Testis (tissue), 3 donors: Measurements from ENCODE around the gene PPA1. TPM values are rescaled to one million over a fixed set of nuclear protein-coding genes. Genes with fewer than 3 reads are reported as not detected.
"Not testable (repeated sequence)": the region's sequence is repeated elsewhere in the genome, so short reads cannot be mapped to it uniquely, and the experiment has no call there.

Experiments
- DNase-seq: peaks from one replicate; pipeline ENCODE4 v3.0.0-alpha.2; 2019
- H3K27ac ChIP-seq, 2 donors: fragments of 200-600 bp; sonication (generic); one replicate each; pipeline ENCODE4 v1.5.1; 2019
- H3K27me3 ChIP-seq: fragments of 200-600 bp; sonication (generic); one replicate; pipeline ENCODE4 v1.5.1; 2019
- H3K36me3 ChIP-seq: fragments of 200-600 bp; sonication (generic); one replicate; pipeline ENCODE4 v1.5.1; 2017; ENCODE audit warnings: low read depth; ENCODE audit errors: missing control alignments
- H3K4me1 ChIP-seq: fragments of 200-600 bp; sonication (generic); one replicate; pipeline ENCODE4 v1.5.1; 2019
- H3K4me3 ChIP-seq, 2 donors: fragments of 200-600 bp; sonication (generic); one replicate each; pipeline ENCODE4 v1.5.1; 2017 to 2019
- H3K9me3 ChIP-seq: fragments of 200-600 bp; sonication (generic); one replicate; pipeline ENCODE4 v1.5.1; 2017
- POLR2A ChIP-seq: fragments of 450-650 bp; IDR thresholded peaks from one replicate; pipeline ENCODE4 v1.6.1; 2017; ENCODE audit warnings: antibody characterized with exemption, mild to moderate bottlenecking, moderate library complexity
- WGBS, 2 donors: methylation state at CpG; one replicate each; pipeline ENCODE4 v1.1.5; 2018; 5-methylcytosine and 5-hydroxymethylcytosine counted together
- intact Hi-C: fragments of 100-400 bp; cut with DNase I; formaldehyde crosslinking; loops from one replicate; pipeline ENCODE4 v1.15.1; 2023; ENCODE audit warnings: low total_unique reads
- polyA plus RNA-seq: library from polyadenylated mRNA; stranded (reverse); fragments of 350-450 nt; fragmentation: Illumina TruSeq; extraction: RNeasy Lipid Tissue Mini Kit (QIAGEN cat#74804); gene quantifications from one replicate; pipeline ENCODE4 v1.2.3, GENCODE V29; 2014; ENCODE audit warnings: low read depth, low replicate concordance; ENCODE audit not compliant: insufficient read depth
- small RNA-seq, 2 donors: library from RNA; depleted of rRNA; stranded (forward); fragments of <200 nt; gene quantifications; one replicate each; pipeline ENCODE3, GENCODE V24; 2016
- total RNA-seq, 2 donors: library from RNA; depleted of rRNA; stranded (reverse); fragments of >200 nt; gene quantifications; one replicate each; pipeline ENCODE4 v1.2.3, GENCODE V29; 2016
- TF ChIP-seq, protein P1 (sequence below), 3 experiments: fragments of 450-650 bp in 2 of 3; fragments of 200-600 bp in 1 of 3; sonication (generic) in 1 of 3; IDR thresholded peaks; one replicate each; pipeline ENCODE4 v1.5.1; 2016 to 2019; ENCODE audit warnings: antibody characterized with exemption in 3 of 3, mild to moderate bottlenecking in 2 of 3, moderate library complexity in 1 of 3

PPA1 gene
- total and polyA plus RNA-seq, 3 donors from 2014 or later = 110 to 143 (median 136) TPM

DNA sequence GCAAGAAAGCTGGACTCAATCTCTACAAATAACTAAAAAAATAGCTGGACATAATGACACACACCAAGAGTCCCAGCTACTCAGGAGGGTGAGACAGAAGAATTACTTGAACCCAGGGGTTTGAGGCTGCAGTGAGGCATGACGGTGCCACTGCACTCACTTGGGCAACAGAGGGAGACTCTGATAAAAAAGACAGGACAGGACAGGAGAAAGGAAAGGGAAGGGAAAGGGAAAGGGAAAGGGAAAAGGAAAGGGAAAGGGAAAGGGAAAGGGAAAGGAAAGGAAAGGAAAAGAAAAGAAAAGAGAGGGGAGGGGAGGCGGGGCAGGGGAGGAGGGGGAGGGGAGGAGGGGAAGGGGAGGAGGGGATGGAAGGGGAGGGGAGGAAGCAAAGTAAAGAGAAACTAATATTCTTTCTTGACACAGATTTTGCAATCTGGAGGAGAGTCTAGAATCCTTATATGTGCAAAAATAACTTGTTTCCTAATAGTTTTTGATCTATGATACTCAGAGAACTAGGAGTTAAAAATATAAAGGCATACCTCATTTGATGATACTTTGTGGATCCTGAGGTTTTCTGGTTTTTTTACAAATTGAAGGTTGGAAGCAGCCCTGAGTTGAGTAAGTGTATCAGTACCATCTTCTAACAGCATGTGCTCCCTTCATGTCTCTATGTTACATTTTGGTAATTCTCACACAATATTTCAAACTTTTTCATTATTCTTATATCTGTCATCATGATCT is 70.9 kb downstream of the PPA1 start:
- intact Hi-C loops = no loop called here
- no peak overlapping the region for H3K27ac ChIP-seq
- H3K4me1 ChIP-seq = peaks cover 4% of the 10 kb centered on the region
- H3K4me3 ChIP-seq = no peak overlapping the region
- 86% methylated on average over 2 of the region's 2 CpGs for WGBS, 2 donors
- no peaks in the 10 kb centered on the region for H3K36me3 ChIP-seq
- H3K9me3 ChIP-seq = no peaks in the 10 kb centered on the region
- DNase-seq = no peak
- no peaks in the 10 kb centered on the region for H3K27me3 ChIP-seq
- TF ChIP-seq POLR2A = no peak
- TF ChIP-seq, protein P1, sequence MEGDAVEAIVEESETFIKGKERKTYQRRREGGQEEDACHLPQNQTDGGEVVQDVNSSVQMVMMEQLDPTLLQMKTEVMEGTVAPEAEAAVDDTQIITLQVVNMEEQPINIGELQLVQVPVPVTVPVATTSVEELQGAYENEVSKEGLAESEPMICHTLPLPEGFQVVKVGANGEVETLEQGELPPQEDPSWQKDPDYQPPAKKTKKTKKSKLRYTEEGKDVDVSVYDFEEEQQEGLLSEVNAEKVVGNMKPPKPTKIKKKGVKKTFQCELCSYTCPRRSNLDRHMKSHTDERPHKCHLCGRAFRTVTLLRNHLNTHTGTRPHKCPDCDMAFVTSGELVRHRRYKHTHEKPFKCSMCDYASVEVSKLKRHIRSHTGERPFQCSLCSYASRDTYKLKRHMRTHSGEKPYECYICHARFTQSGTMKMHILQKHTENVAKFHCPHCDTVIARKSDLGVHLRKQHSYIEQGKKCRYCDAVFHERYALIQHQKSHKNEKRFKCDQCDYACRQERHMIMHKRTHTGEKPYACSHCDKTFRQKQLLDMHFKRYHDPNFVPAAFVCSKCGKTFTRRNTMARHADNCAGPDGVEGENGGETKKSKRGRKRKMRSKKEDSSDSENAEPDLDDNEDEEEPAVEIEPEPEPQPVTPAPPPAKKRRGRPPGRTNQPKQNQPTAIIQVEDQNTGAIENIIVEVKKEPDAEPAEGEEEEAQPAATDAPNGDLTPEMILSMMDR (IDR thresholded peaks at IDR 0.05) = no peak

DNA sequence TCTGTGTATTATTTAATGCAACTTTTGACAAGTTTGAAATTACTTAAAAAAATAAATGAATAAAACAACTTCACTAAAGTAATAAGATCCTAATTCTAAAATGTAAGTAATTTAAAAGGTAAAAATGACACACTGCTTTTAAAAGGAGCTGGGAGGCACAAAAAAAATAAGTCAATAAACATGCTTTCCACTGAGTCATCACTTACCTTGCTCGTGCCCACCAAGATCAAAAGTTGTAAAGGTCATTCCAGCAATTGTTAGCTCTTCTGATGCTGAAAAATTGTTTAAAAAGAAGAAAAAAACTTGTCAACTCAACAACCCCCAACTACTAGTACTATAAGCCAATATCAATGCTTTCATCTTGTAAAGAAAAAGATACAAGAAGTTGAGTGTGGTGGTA is 72.4 kb downstream of the PPA1 start:
- TF ChIP-seq POLR2A = no peak
- TF ChIP-seq, protein P1 (IDR thresholded peaks at IDR 0.05) = no peak
- 63 to 68% methylated on average over 1 of the region's 1 CpG for WGBS, 2 donors
- H3K36me3 ChIP-seq = no peaks in the 10 kb centered on the region

DNA sequence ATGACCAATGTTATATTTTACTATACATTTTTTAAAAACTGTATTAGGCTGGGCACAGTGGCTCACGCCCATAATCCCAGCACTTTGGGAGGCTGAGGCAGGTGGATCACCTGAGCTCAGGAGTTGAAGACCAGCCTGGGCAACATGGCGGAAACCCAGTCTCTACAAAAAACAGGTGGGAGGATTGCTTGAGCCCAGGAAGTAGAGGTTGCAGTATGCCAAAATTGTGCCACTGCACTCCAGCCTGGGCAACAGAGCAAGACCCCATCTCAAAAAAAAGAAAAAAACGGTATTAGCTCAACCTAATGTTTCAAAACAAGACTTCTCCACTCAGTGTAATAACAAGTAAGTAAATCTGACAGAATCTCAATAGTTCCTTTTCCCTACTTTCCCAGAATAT is 73.9 kb downstream of the PPA1 start:
- H3K27ac ChIP-seq, H3K4me3 ChIP-seq, H3K4me1 ChIP-seq, H3K9me3 ChIP-seq, DNase-seq, H3K27me3 ChIP-seq, H3K36me3 ChIP-seq, intact Hi-C loops: not testable (repeated sequence)
- 90 to 91% methylated on average over 3 of the region's 3 CpGs for WGBS, 2 donors

More for the DNA sequence above, 72.4 kb downstream of the PPA1 start:
- no peaks in the 10 kb centered on the region for H3K9me3 ChIP-seq
- intact Hi-C loops = no loop called here
- DNase-seq = no peak
- H3K4me1 ChIP-seq = peaks cover 4% of the 10 kb centered on the region
- no peak overlapping the region for H3K4me3 ChIP-seq
- no peaks in the 10 kb centered on the region for H3K27me3 ChIP-seq
- no peak overlapping the region for H3K27ac ChIP-seq

DNA sequence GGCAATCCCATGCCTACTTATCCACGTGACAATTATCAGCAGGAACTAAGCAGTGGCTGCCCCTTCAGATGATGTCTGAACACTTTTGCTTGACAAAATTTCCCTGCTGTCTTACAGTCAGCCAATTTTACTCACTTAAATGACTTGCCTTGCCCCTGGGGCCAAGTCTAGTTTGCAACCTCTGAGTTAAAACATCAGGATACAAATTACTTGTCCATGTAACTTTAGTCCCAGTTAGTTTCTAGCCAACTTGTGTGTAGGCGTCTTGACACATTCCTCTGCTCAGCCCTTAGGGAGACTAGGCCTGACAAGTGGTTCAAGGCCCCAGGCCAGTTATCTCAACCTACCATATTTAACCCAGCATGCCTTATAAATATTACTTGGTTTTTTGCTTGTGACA is 75.1 kb downstream of the PPA1 start:
- Histone ChIP-seq H3K27me3 (no peaks in the 10 kb centered on the region), H3K9me3 (no peaks in the 10 kb centered on the region), H3K4me3 (no peak overlapping the region), H3K27ac (no peak overlapping the region), H3K36me3 (no peaks in the 10 kb centered on the region), H3K4me1 (peaks cover 4% of the 10 kb centered on the region)
- TF ChIP-seq, protein P1 (IDR thresholded peaks at IDR 0.05) = no peak
- TF ChIP-seq POLR2A = no peak
- 33 to 44% methylated on average over 2 of the region's 2 CpGs for WGBS, 2 donors
- no peak for DNase-seq
- intact Hi-C loops = no loop called here

DNA sequence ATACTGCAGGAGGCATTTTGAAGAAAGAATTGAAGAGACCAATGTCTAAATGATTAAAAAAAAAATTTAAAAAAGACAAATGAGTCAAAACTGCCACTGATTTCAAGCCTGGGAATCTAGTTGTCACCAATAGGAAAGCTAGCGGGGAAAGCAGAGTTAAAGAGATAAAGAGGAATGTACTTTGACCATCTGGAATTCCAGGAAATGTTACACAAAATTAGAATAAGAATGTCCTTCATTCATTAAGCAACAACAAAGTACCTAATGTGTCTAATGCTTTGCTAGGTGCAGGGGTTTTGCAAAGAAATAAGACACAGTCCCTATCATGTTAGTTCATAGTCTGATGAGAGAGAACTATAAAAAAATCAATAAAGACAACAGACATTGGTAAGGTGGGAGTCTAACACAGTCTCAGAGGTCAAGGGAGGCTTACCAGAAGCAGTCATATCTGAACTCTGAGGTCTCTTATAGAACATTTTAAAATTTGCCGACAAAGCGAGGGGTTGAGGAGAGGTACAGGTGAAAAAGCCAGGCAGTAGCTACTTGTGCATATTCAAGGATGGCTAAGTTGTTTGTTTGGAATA is 77.9 kb downstream of the PPA1 start:
- H3K27me3 ChIP-seq = no peaks in the 10 kb centered on the region
- H3K27ac ChIP-seq = no peak overlapping the region
- no peak overlapping the region for H3K4me3 ChIP-seq
- H3K4me1 ChIP-seq = peaks cover 4% of the 10 kb centered on the region
- 36 to 59% methylated on average over 3 of the region's 3 CpGs for WGBS, 2 donors
- H3K9me3 ChIP-seq = no peaks in the 10 kb centered on the region
- no peak for DNase-seq
- TF ChIP-seq, protein P1 (IDR thresholded peaks at IDR 0.05) = no peak
- TF ChIP-seq POLR2A = no peak
- intact Hi-C loops = no loop called here
- H3K36me3 ChIP-seq = no peaks in the 10 kb centered on the region

Small RNAs within 50 kb of the gene (small RNA-seq; reads per million reads assigned to genes)
- 0 reads per million in 2 donors for gene RPS25P9

Other genes starting within 250 kb of the PPA1 start
- gene MACROH2A2, start 180.6 kb downstream of the PPA1 start, total RNA-seq = 10 to 100 TPM; 69.6 to 72.3 TPM
- gene MACROH2A2, start 180.6 kb downstream of the PPA1 start, polyA plus RNA-seq = 31.0 TPM
- 1 to 10 TPM; 7.1 TPM for gene AIFM2, start 100.6 kb downstream of the PPA1 start, total RNA-seq
- gene AIFM2, start 100.6 kb downstream of the PPA1 start, polyA plus RNA-seq = 9.7 TPM
- gene TYSND1, start 86.7 kb downstream of the PPA1 start, total RNA-seq = 10 to 100 TPM; 33.8 to 45.4 TPM
- 66.8 TPM for gene TYSND1, start 86.7 kb downstream of the PPA1 start, polyA plus RNA-seq
- gene SAR1A, start 62.9 kb downstream of the PPA1 start, total RNA-seq = 10 to 100 TPM; 45.2 to 55.2 TPM
- 49.7 TPM for gene SAR1A, start 62.9 kb downstream of the PPA1 start, polyA plus RNA-seq
- 1 to 10 TPM; 2.8 to 6.6 TPM for gene NPFFR1, start 50.6 kb upstream of the PPA1 start, total RNA-seq
- gene NPFFR1, start 50.6 kb upstream of the PPA1 start, polyA plus RNA-seq = 2.6 TPM
- gene LRRC20, start 149.2 kb upstream of the PPA1 start, total RNA-seq = 10 to 100 TPM; 14.8 to 21.6 TPM
- 30.8 TPM for gene LRRC20, start 149.2 kb upstream of the PPA1 start, polyA plus RNA-seq
- gene EIF4EBP2, start 170.7 kb upstream of the PPA1 start, total RNA-seq = 10 to 100 TPM; 50.7 to 50.8 TPM
- 41.2 TPM for gene EIF4EBP2, start 170.7 kb upstream of the PPA1 start, polyA plus RNA-seq
- gene NODAL, start 208.3 kb upstream of the PPA1 start, total RNA-seq = 1 to 10 TPM in 1 of 2 donors, under 1 TPM in 1; 0.43 to 3.0 TPM
- 5.2 TPM for gene NODAL, start 208.3 kb upstream of the PPA1 start, polyA plus RNA-seq
- 10 to 100 TPM in 1 of 2 donors, 1 to 10 TPM in 1; 8.3 to 13.3 TPM for gene PALD1, start 245.3 kb upstream of the PPA1 start, total RNA-seq
- 6.3 TPM for gene PALD1, start 245.3 kb upstream of the PPA1 start, polyA plus RNA-seq